NCI-H146 (cell line): ENCODE data around the gene PHTF2.
"Not testable (repeated sequence)": the region's sequence is repeated elsewhere in the genome, so short reads cannot be mapped to it uniquely, and the experiment has no call there.

Experiments
- DNase-seq: peaks from one replicate; lab custom pipeline; 2025; lab: John Stamatoyannopoulos, UW

Gene PHTF2

GRCh38 chr7:77798394-77799077 is at the start of gene PHTF2, which contains the start of gene TMEM60:
PHTF2 (plus strand) TSS chr7:77798773.
TMEM60 (minus strand) TSS chr7:77798434; CDS start chr7:77794373, 4,061 bp downstream.
- DNase-seq: peak; percentile 99

- DNase-seq: no peak
Measured at GRCh38 chr7:77752016-77752415, 46.6 kb upstream of the PHTF2 start.

DNA sequence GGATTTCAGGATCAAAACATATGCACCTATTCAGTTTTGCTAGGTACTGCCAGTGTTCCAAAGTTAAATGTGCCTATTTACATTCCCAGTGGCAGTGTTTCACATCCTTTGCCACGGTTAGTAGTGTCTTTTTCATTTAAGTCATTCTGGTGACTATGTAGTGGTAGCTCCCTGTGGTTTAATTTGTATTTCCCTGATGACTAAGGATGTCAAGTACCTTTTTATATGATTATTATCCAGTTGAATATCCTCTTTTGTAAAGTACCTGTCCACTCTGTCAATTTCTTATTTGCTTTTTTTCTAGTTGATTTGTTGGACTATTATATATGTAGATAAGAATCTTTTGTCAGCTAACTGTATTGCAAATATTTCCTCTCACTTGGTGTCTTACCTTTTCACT is 45.4 kb upstream of the PHTF2 start:
- peak; percentile 72 for DNase-seq

DNA sequence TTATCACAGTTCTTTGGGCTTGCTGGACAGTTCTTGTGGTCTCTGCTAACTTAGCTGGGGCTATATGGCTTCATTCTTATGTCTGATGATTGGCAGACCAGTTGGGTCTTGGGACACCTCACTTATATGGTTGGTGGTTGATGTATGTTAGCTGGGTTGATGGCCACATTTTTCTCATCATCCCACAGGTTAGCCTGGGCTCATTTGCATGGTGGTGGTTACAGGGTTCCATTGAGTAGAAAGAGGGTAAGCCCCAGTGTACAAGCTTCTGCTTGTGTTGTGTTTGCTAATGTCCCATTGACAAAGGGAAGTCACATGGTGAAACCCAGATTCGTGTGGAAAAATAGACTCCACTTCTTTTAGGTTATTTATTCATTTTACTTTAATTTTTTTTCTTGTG is 41.0 kb upstream of the PHTF2 start:
- DNase-seq: no peak

- DNase-seq: peak; percentile 46
Measured at GRCh38 chr7:77759294-77759889, 39.2 kb upstream of the PHTF2 start.

DNA sequence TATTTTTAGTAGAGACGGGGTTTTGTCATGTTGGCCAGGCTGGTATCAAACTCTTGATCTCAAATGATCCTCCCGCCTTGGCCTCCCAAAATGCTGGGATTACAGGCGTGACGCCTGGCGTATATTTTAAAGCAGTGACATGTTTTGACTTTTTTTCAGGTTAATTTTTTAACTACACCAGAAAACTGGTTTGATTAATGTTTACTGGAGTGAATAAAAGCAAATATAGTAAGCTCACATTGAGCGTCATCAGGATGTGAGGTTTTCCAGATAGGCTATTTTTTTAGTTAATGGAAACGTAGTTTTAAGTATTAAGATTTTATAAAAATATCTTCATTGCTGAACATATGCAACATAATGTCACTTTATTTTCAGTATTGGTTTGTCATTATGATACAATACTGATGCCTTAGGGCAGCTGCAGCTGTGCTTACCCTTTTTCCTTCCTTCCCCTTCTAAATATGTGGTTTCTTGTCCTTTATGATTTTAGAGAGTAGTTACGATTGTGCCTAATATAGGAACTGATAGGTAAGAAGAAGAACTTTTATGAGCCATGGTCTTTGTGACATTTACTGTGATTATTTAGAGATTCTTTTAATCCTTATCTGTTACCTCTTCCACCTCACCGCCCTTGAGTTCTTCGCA is 37.6 kb upstream of the PHTF2 start:
- no peak for DNase-seq

DNA sequence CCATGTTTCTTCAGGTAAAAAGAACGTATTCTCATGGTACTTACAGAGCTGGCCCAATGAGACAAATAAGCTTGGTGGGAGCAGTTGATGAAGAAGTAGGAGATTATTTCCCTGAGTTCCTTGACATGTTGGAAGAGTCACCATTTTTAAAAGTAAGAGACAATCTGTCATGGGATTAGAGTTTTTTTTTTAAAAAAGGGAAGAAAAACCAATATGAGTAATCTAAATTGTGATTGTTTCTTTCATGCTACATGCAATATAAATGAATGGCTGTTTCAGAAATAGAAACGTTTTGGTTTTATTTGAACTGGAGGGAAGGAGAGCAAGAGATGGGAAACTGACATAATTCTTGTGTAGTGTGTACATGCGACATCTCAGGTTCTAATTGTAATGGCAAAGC is 33.1 kb upstream of the PHTF2 start:
- DNase-seq: no peak

DNA sequence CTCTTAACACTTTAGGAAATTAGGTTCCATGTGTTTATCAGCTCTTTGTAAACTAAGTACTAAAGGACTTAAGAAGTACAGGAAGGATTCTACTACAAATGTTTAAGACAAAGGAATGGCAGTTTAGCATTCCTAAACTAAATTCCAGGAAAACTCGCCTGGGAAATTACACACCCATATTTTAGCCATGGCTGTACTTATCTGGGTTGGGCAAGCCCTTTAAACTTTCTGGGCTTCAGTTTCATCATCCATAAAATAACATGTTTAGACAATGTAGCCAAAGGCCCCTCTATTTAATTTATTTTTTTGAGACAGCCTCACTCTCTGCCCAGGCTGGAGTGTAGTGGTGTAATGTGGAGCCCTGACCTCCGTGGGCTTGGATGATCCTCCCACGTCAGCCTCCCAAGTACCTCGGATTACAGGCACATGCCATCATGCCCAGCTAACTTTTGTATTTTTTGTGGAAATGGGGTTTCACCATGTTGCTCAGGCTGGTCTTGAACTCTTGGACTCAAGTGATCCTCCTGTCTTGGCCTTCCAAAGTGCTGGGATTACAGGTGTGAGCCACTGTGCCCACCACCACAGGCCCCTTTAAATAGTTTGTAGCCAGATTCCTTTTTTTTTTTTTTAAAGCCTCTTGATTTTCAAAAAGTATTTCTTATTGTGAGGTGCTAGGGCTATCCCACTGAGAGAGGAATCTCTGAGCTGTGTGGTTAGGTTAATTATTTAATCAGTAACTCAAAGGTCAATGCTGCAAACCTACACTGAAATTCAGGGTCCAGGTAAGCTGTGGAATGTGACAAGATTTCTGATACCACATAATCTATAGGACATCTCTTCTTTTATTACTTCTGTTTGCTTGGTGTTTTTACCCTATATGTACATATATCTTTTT is 32.4 kb upstream of the PHTF2 start:
- no peak for DNase-seq

- DNase-seq: no peak
Measured at GRCh38 chr7:77766801-77767605, 31.6 kb upstream of the PHTF2 start.

DNA sequence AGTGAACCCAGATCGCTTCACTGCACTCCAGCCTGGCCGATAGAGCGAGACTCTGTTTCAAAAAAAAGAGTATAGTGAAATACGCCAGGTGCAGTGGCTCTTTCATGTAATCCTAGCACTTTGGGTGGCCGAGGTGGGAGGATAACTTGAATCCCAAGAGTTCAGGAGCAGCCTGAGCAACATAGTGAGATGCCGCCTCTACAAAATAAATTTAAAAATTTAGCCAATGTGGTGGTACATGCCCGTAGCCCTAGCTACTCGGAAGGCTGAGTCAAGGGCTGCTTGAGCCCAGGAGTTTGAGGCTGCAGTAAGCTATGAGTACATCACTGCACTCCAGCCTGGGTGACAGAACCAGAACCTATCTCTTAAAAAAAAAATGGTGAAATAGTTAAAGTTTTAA is 28.3 kb upstream of the PHTF2 start:
- no peak for DNase-seq

GRCh38 chr7:77771901-77772300 is 26.7 kb upstream of the PHTF2 start:
- no peak for DNase-seq

DNA sequence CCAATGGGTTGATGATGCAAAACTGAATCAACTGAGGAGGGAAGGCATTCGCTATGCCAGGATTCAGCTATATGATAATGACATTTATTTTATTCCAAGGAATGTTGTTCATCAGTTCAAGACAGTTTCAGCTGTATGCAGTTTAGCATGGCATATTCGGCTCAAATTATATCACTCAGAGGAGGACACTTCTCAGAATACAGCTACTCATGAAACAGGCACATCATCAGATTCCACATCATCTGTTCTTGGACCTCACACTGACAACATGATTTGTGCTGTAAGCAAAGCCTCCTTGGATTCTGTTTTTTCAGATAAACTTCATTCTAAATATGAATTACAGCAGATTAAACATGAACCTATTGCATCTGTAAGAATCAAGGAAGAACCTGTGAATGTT is 20.0 kb upstream of the PHTF2 start:
- no peak for DNase-seq

DNA sequence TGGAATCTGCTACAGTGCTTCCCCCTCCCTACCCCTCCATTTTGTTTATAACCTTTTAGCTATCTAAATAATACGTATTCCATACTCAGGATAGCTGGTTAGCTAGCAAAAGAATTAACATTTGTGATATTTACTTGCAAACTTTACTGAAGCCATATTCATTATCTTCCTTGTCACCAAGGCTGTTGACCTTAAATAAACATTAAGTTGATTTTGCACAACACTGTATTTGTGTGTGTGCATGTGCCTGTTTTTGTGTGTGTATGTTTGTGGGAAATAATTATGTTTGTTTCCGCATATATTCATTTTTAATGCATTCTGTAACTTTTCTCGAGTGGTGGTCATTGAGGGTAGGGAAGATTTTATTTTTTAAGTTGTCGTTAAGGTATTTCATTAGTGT is 16.2 kb upstream of the PHTF2 start:
- DNase-seq: no peak

- no peak for DNase-seq
Measured at GRCh38 chr7:77783111-77783510, 15.5 kb upstream of the PHTF2 start.

GRCh38 chr7:77783545-77783944 is 15.0 kb upstream of the PHTF2 start:
- DNase-seq: no peak

GRCh38 chr7:77784426-77784825 is 14.1 kb upstream of the PHTF2 start:
- not testable (repeated sequence) for DNase-seq

DNA sequence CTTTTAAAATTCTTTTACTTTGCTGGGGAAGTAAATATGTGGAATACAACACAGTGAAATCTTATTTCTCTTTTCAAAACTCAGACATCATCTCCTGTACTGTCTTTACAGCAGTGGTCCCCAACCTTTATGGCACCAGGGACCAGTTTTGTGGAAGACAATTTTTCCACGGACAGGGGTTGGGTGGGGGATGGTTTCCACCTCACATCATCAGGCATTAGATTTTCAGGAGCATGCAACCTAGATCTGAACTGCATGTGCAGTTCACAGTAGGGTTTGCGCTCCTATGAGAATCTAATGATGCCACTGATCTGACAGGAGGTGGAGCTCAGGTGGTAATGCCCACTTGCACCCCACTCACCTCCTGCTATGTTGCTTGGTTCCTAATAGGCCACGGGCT is 12.6 kb upstream of the PHTF2 start:
- DNase-seq: no peak

GRCh38 chr7:77786741-77787140 is 11.8 kb upstream of the PHTF2 start:
- DNase-seq: no peak

DNA sequence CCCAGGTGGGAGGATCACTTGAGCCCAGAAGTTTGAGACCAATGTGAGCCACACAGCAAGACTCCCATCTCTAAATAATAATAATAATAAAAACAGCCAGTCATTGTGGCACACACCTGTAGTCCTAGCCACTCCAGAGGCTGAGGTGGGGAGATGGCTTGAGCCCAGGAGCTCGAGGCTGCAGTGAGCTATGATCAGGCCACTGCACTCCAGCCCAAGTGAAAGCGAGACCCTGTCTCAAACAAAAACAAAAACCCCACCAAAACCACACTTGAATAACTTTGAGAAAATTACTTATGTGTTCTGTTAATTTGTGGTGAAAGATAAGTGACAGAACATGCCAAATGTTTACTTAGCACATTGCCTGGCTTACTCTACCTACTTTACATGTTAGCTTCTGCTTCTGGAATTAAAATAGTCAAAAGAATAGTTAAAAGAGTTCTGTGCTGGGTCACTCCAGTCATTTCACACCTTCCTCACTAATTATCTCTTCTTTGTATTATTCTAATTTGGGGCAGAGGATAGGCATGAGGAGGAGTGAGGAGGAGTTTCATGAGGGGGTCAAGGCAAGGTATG is 10.2 kb upstream of the PHTF2 start:
- no peak for DNase-seq

GRCh38 chr7:77791336-77791735 is 7.2 kb upstream of the PHTF2 start:
- DNase-seq: peak; percentile 25

DNA sequence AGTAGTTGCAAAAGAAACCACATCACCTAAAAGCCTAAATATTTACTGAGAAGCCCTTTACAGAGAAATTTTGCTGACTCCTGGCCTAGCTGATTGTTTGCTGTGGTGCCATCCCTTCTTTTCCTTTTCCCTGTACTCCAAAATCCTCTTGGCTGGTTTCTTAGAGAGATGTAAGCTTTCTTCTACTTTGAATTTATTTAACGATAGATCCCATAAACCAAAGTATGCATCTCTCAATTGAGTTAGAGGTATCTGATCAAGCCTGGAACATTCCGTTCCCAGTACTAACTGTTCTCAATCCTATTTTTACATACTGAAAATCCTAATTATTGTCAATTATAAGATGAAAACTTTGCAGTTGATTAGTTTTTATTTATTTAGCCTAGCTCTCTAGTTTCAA is 6.6 kb upstream of the PHTF2 start:
- no peak for DNase-seq
